Measurements from ENCODE around the gene MTUS2. TPM values are rescaled to one million over a fixed set of nuclear protein-coding genes. Genes with fewer than 3 reads are reported as not detected.

The MTUS2 gene
- polyA plus RNA-seq (2011; rRNA removed): not detected in 2 replicates
- not detected in 2 replicates for polyA plus RNA-seq (2012; cell fraction: cytosol; rRNA removed)
- polyA plus RNA-seq (2012; cell fraction: nucleus; rRNA removed): not detected in 2 replicates
- polyA plus RNA-seq (2017; fragmentation: RNase III; extraction: RNeasy Plus Mini Kit Qiagen cat#74134 plus additional on column Dnase treatment): not detected in 3 replicates
- not detected in 2 replicates for polyA minus RNA-seq (2011; rRNA and poly(A)+ RNA removed)

DNA sequence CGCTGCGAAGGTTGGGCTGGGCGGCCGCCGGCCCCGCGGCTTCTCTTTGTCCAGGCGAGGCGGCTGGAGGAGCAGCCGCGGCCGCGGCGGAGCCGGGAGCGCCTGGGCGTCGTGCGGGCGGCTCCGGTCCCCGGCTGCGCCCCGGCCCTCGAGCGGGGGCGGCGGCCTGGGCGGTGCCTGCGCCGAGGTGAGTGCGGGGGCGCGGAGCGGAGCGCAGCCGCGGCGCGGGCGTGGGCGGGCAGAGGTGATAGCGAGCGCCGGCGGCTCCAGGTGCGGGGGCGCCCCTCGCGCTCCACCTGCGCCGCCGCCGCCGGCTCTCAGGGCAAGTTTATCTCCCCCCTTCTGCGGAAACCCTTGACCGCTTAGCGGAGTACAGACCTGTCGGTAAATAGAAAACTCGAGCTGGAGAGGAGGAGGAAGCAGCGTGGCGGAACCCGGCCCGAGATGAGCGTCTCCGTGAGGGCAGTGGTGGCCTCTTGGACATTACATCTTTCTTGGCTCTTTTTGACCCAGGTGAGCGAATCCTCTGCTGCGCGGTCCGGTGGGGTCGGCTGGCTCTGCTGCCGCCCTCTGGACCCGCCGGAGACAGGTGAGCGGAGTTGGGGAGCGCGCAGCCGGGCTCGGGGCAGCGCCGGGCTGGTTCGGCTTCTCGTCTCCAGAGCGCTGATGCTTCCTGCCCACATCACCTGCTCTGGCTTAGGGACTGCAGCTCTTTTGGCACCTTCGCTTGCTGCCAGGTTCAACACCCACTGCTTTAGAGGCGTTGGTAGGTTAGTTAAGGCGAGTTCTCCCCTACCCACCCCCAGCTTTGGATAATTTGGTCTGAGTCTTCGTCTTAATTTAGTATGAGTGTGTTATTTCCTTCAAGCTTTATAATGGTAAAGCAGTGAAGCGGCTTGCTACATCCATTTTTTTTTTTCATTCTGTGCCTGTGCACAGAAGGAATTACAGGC is at the start of gene MTUS2:
TSS of gene MTUS2 (plus strand) at position 241 of the 953 bp plus-strand sequence.
- ATAC-seq: peak; percentile 28 to 37; a peak in 4 of 6 replicates
- H3K27ac ChIP-seq: peak within 1 kb of the TSS in 1 of 2 experiments; percentile 68; a peak in 2 of 6 replicates
- 5% methylated on average over 5 of the region's 89 CpGs for WGBS (ENCODE audit: missing lambda C conversion rate)
- H3K4me1 ChIP-seq: no peaks in the 10 kb centered on the region
- TF ChIP-seq FOSL2 (IDR thresholded peaks at IDR 0.05): no peak
- no peak for TF ChIP-seq FOSL2 (CRISPR knock-in tag; IDR thresholded peaks at IDR 0.05)
- TF ChIP-seq HOXB13 (CRISPR knock-in tag; IDR thresholded peaks at IDR 0.05; ENCODE audit: low read depth): no peak
- no peak for TF ChIP-seq MAFK (IDR thresholded peaks at IDR 0.05; ENCODE audit: partially characterized antibody)
- TF ChIP-seq, protein P1, sequence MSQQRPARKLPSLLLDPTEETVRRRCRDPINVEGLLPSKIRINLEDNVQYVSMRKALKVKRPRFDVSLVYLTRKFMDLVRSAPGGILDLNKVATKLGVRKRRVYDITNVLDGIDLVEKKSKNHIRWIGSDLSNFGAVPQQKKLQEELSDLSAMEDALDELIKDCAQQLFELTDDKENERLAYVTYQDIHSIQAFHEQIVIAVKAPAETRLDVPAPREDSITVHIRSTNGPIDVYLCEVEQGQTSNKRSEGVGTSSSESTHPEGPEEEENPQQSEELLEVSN (IDR thresholded peaks at IDR 0.05; ENCODE audit: borderline replicate concordance, low read depth): no peak
- no peak for TF ChIP-seq NFE2L2 (conservative IDR thresholded peaks at IDR 0.05; ENCODE audit: low read length)
- no peak for TF ChIP-seq ZFP36 (IDR thresholded peaks at IDR 0.05; ENCODE audit: borderline replicate concordance, partially characterized antibody)
- TF ChIP-seq ZNF302 (CRISPR knock-in tag; IDR thresholded peaks at IDR 0.05): no peak
- TF ChIP-seq JUNB (IDR thresholded peaks at IDR 0.05): no peak
- no peak for TF ChIP-seq HOXA7 (CRISPR knock-in tag; IDR thresholded peaks at IDR 0.05)
- no peak for TF ChIP-seq CHD2 (IDR thresholded peaks at IDR 0.05; ENCODE audit: low read length, partially characterized antibody)
- TF ChIP-seq EHF (CRISPR knock-in tag; IDR thresholded peaks at IDR 0.05): no peak
- TF ChIP-seq, protein P2, sequence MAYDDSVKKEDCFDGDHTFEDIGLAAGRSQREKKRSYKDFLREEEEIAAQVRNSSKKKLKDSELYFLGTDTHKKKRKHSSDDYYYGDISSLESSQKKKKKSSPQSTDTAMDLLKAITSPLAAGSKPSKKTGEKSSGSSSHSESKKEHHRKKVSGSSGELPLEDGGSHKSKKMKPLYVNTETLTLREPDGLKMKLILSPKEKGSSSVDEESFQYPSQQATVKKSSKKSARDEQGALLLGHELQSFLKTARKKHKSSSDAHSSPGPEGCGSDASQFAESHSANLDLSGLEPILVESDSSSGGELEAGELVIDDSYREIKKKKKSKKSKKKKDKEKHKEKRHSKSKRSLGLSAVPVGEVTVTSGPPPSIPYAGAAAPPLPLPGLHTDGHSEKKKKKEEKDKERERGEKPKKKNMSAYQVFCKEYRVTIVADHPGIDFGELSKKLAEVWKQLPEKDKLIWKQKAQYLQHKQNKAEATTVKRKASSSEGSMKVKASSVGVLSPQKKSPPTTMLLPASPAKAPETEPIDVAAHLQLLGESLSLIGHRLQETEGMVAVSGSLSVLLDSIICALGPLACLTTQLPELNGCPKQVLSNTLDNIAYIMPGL (CRISPR knock-in tag; IDR thresholded peaks at IDR 0.05; ENCODE audit: borderline replicate concordance): no peak
- no peak for TF ChIP-seq HOXB5 (CRISPR knock-in tag; IDR thresholded peaks at IDR 0.05)
- peak within 1 kb of the TSS; percentile 54 for H3K4me3 ChIP-seq
- H3K9me3 ChIP-seq: no peaks in the 10 kb centered on the region
- POLR2A ChIA-PET: no interaction called here
- H3K4me2 ChIP-seq: peak within 1 kb of the TSS; percentile 95
- FAIRE-seq: no peak
- DNase-seq (ENCODE audit: low read depth in 1 of 2, low spot score in 1 of 2): no peak
- CTCF ChIA-PET: interaction anchor here (0.6 to 3.0 kb wide), 13 partner anchors 9 to 549 kb away, joined by 3 to 10 read pairs (median 3); no protein-coding TSS in a partner anchor

DNA sequence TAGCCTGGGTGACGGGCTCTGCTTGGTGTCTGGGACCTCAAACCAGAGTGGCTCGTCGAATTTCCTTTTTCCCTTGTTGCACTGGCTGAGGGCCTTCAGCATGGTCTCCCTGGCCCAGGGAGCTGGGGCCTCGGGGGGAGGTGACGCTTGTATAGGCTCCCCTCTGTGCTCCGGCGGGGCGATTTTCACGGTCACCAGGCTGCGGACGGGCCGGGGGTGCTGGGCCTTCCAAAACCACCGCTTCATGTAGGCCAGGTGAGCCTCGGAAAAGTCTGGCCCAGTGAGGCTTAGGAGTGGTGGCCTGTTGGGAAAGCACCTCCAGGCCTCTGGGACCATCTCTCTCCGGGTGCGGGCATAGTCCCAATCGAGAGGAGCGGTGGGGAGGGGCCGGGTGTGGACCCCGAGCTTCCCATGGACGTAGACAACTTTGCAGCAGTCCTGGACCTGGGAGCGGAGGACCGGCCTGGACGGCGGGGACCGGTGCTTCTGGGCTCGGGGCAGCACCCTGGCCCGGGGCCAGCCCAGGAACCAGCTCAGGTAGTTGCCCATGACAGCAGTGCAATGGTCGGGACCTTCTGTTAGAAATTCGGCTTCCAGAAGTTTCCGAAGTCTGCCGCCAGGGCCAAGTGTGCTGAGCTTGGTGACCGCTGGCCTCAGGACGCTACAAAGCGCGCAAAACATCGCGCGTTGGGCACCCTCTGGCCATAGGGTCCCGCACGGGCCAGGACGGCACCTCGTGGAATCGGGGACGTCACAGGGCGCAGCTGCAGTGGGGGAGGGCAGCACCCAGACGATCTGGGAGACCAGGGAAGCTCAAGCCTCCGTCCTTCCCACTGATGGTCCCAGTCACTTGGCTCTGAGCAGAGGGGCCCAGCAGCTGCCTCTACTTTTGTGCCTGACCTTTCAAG is 41.6 kb upstream of the MTUS2 start:
- no peak for ATAC-seq
- H3K4me2 ChIP-seq: no peak overlapping the region
- ChIA-PET CTCF (no interaction called here), POLR2A (no interaction called here)
- 77% methylated on average over 22 of the region's 48 CpGs for WGBS (ENCODE audit: missing lambda C conversion rate)
- H3K9me3 ChIP-seq: no peaks in the 10 kb centered on the region
- no peak for FAIRE-seq
- H3K27ac ChIP-seq: no peak overlapping the region
- H3K4me3 ChIP-seq: no peak overlapping the region
- H3K4me1 ChIP-seq: no peaks in the 10 kb centered on the region
- TF ChIP-seq, protein P3, sequence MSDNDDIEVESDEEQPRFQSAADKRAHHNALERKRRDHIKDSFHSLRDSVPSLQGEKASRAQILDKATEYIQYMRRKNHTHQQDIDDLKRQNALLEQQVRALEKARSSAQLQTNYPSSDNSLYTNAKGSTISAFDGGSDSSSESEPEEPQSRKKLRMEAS (IDR thresholded peaks at IDR 0.05): no peak
- TF ChIP-seq NPAS2 (CRISPR knock-in tag; IDR thresholded peaks at IDR 0.05; ENCODE audit: borderline replicate concordance): no peak
- no peak for TF ChIP-seq MYC (IDR thresholded peaks at IDR 0.05; ENCODE audit: borderline replicate concordance, low read length)
- TF ChIP-seq CEBPB (IDR thresholded peaks at IDR 0.05): no peak
- TF ChIP-seq, protein P1 (IDR thresholded peaks at IDR 0.05; ENCODE audit: borderline replicate concordance, low read depth): no peak
- TF ChIP-seq ZSCAN20 (CRISPR knock-in tag; IDR thresholded peaks at IDR 0.05): no peak
- TF ChIP-seq, protein P4, sequence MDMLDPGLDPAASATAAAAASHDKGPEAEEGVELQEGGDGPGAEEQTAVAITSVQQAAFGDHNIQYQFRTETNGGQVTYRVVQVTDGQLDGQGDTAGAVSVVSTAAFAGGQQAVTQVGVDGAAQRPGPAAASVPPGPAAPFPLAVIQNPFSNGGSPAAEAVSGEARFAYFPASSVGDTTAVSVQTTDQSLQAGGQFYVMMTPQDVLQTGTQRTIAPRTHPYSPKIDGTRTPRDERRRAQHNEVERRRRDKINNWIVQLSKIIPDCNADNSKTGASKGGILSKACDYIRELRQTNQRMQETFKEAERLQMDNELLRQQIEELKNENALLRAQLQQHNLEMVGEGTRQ (IDR thresholded peaks at IDR 0.05): no peak
- no peak for TF ChIP-seq NFE2L2 (conservative IDR thresholded peaks at IDR 0.05; ENCODE audit: low read length)
- no peak for DNase-seq (ENCODE audit: low read depth in 1 of 2, low spot score in 1 of 2)
